ENCODE data around the gene PSMG4.

The PSMG4 gene

GRCh38 chr6:3299221-3299620 lies 40.5 kb downstream of the PSMG4 start:
- H3K27ac ChIP-seq (ENCODE audit: low read depth, low read length): no peak overlapping the region
- no CpG with 5 or more reads among the region's 10 CpGs for WGBS (ENCODE audit: extremely low coverage, insufficient coverage, insufficient read length)

GRCh38 chr6:3301506-3301905 lies 42.8 kb downstream of the PSMG4 start:
- Histone ChIP-seq H3K23ac (ENCODE audit: low read length) (no peak overlapping the region), H2AFZ (ENCODE audit: insufficient read depth, low read length, poor library complexity) (no peak overlapping the region), H3K9me3 (ENCODE audit: insufficient read depth, low read depth, low read length) (no peaks in the 10 kb centered on the region), H3K4me3 (ENCODE audit: low read depth, low read length) (no peak overlapping the region), H2BK5ac (ENCODE audit: low read depth, low read length, poor library complexity) (no peak overlapping the region), H3K14ac (ENCODE audit: low read length) (no peak overlapping the region), H3K4me2 (ENCODE audit: low read length) (no peak overlapping the region), H3K4ac (ENCODE audit: low read depth, low read length) (no peak overlapping the region), H4K8ac (ENCODE audit: low read depth, low read length) (no peak overlapping the region), H3K79me1 (ENCODE audit: low read length) (no peaks in the 10 kb centered on the region), H3K27me3 (ENCODE audit: insufficient read depth, low read length) (no peaks in the 10 kb centered on the region), H4K91ac (ENCODE audit: low read depth, low read length) (no peak overlapping the region), H2BK12ac (ENCODE audit: low read length) (no peak overlapping the region), H2BK120ac (ENCODE audit: insufficient read depth, low read length, poor library complexity) (no peak overlapping the region), H4K12ac (ENCODE audit: low read depth, low read length) (no peak overlapping the region), H3K9ac (ENCODE audit: low read length) (no peak overlapping the region), H3K18ac (ENCODE audit: low read length) (no peak overlapping the region), H3K79me2 (ENCODE audit: control insufficient read depth, insufficient read depth, low read length, poor library complexity) (no peaks in the 10 kb centered on the region), H3K36me3 (ENCODE audit: control insufficient read depth in 1 of 2, insufficient read depth in 2 of 2, low read length in 2 of 2) (peaks cover 11 to 13% of the 10 kb centered on the region in 2 experiments), H3K27ac (ENCODE audit: low read depth, low read length) (no peak overlapping the region), H2AK5ac (ENCODE audit: low read length) (no peak overlapping the region), H3K4me1 (ENCODE audit: control insufficient read depth in 1 of 2, insufficient read depth in 2 of 2, low read length in 2 of 2) (no peaks in the 10 kb centered on the region)
- DNase-seq: no peak
- no CpG with 5 or more reads among the region's 8 CpGs for WGBS (ENCODE audit: extremely low coverage, insufficient coverage, insufficient read length)

More at GRCh38 chr6:3299221-3299620, 40.5 kb downstream of the PSMG4 start:
- no peaks in the 10 kb centered on the region for H3K27me3 ChIP-seq (ENCODE audit: insufficient read depth, low read length)
- no peak overlapping the region for H3K23ac ChIP-seq (ENCODE audit: low read length)
- H2AFZ ChIP-seq (ENCODE audit: insufficient read depth, low read length, poor library complexity): no peak overlapping the region
- H3K9me3 ChIP-seq (ENCODE audit: insufficient read depth, low read depth, low read length): no peaks in the 10 kb centered on the region
- H3K4me1 ChIP-seq (ENCODE audit: control insufficient read depth in 1 of 2, insufficient read depth in 2 of 2, low read length in 2 of 2): no peaks in the 10 kb centered on the region
- H3K36me3 ChIP-seq (ENCODE audit: control insufficient read depth in 1 of 2, insufficient read depth in 2 of 2, low read length in 2 of 2): peaks cover 24 to 25% of the 10 kb centered on the region in 2 experiments
- no peak overlapping the region for H2AK5ac ChIP-seq (ENCODE audit: low read length)
- no peak overlapping the region for H3K14ac ChIP-seq (ENCODE audit: low read length)
- H4K8ac ChIP-seq (ENCODE audit: low read depth, low read length): no peak overlapping the region
- no peak overlapping the region for H4K12ac ChIP-seq (ENCODE audit: low read depth, low read length)
- H2BK5ac ChIP-seq (ENCODE audit: low read depth, low read length, poor library complexity): no peak overlapping the region
- H2BK120ac ChIP-seq (ENCODE audit: insufficient read depth, low read length, poor library complexity): no peak overlapping the region
- no peak overlapping the region for H3K4me2 ChIP-seq (ENCODE audit: low read length)
- DNase-seq: no peak
- no peak overlapping the region for H3K4ac ChIP-seq (ENCODE audit: low read depth, low read length)
- H3K18ac ChIP-seq (ENCODE audit: low read length): no peak overlapping the region
- H3K4me3 ChIP-seq (ENCODE audit: low read depth, low read length): no peak overlapping the region
- H2BK12ac ChIP-seq (ENCODE audit: low read length): no peak overlapping the region
- H3K9ac ChIP-seq (ENCODE audit: low read length): no peak overlapping the region
- no peaks in the 10 kb centered on the region for H3K79me1 ChIP-seq (ENCODE audit: low read length)
- H3K79me2 ChIP-seq (ENCODE audit: control insufficient read depth, insufficient read depth, low read length, poor library complexity): no peaks in the 10 kb centered on the region
- H4K91ac ChIP-seq (ENCODE audit: low read depth, low read length): no peak overlapping the region

GRCh38 chr6:3303795-3304411 lies 45.2 kb downstream of the PSMG4 start:
- Histone ChIP-seq H2BK120ac (ENCODE audit: insufficient read depth, low read length, poor library complexity) (no peak overlapping the region), H3K18ac (ENCODE audit: low read length) (no peak overlapping the region), H2BK12ac (ENCODE audit: low read length) (no peak overlapping the region), H3K4me2 (ENCODE audit: low read length) (no peak overlapping the region), H3K27me3 (ENCODE audit: insufficient read depth, low read length) (no peaks in the 10 kb centered on the region), H2BK5ac (ENCODE audit: low read depth, low read length, poor library complexity) (no peak overlapping the region), H3K4me1 (ENCODE audit: control insufficient read depth in 1 of 2, insufficient read depth in 2 of 2, low read length in 2 of 2) (no peaks in the 10 kb centered on the region), H3K36me3 (ENCODE audit: control insufficient read depth in 1 of 2, insufficient read depth in 2 of 2, low read length in 2 of 2) (peaks cover 11 to 12% of the 10 kb centered on the region in 2 experiments), H4K8ac (ENCODE audit: low read depth, low read length) (no peak overlapping the region), H3K14ac (ENCODE audit: low read length) (no peak overlapping the region), H3K4ac (ENCODE audit: low read depth, low read length) (no peak overlapping the region), H3K23ac (ENCODE audit: low read length) (no peak overlapping the region), H4K91ac (ENCODE audit: low read depth, low read length) (no peak overlapping the region), H2AK5ac (ENCODE audit: low read length) (no peak overlapping the region), H4K12ac (ENCODE audit: low read depth, low read length) (no peak overlapping the region), H3K79me2 (ENCODE audit: control insufficient read depth, insufficient read depth, low read length, poor library complexity) (no peaks in the 10 kb centered on the region), H2AFZ (ENCODE audit: insufficient read depth, low read length, poor library complexity) (no peak overlapping the region), H3K9ac (ENCODE audit: low read length) (no peak overlapping the region), H3K79me1 (ENCODE audit: low read length) (no peaks in the 10 kb centered on the region), H3K27ac (ENCODE audit: low read depth, low read length) (no peak overlapping the region), H3K4me3 (ENCODE audit: low read depth, low read length) (no peak overlapping the region), H3K9me3 (ENCODE audit: insufficient read depth, low read depth, low read length) (no peaks in the 10 kb centered on the region)
- DNase-seq: no peak
- WGBS (ENCODE audit: extremely low coverage, insufficient coverage, insufficient read length): no CpG with 5 or more reads among the region's 3 CpGs

GRCh38 chr6:3304500-3305215 lies 45.9 kb downstream of the PSMG4 start:
- no peak overlapping the region for H3K23ac ChIP-seq (ENCODE audit: low read length)
- no peak overlapping the region for H3K9ac ChIP-seq (ENCODE audit: low read length)
- no CpG with 5 or more reads among the region's 16 CpGs for WGBS (ENCODE audit: extremely low coverage, insufficient coverage, insufficient read length)
- H4K12ac ChIP-seq (ENCODE audit: low read depth, low read length): no peak overlapping the region
- no peaks in the 10 kb centered on the region for H3K9me3 ChIP-seq (ENCODE audit: insufficient read depth, low read depth, low read length)
- no peak overlapping the region for H2BK120ac ChIP-seq (ENCODE audit: insufficient read depth, low read length, poor library complexity)
- no peak overlapping the region for H3K14ac ChIP-seq (ENCODE audit: low read length)
- no peaks in the 10 kb centered on the region for H3K4me1 ChIP-seq (ENCODE audit: control insufficient read depth in 1 of 2, insufficient read depth in 2 of 2, low read length in 2 of 2)
- no peak overlapping the region for H3K4me3 ChIP-seq (ENCODE audit: low read depth, low read length)
- H2AFZ ChIP-seq (ENCODE audit: insufficient read depth, low read length, poor library complexity): no peak overlapping the region
- no peak overlapping the region for H4K8ac ChIP-seq (ENCODE audit: low read depth, low read length)
- no peak overlapping the region for H4K91ac ChIP-seq (ENCODE audit: low read depth, low read length)
- H3K79me2 ChIP-seq (ENCODE audit: control insufficient read depth, insufficient read depth, low read length, poor library complexity): no peaks in the 10 kb centered on the region
- H3K4ac ChIP-seq (ENCODE audit: low read depth, low read length): no peak overlapping the region
- H3K4me2 ChIP-seq (ENCODE audit: low read length): no peak overlapping the region
- no peak overlapping the region for H2BK5ac ChIP-seq (ENCODE audit: low read depth, low read length, poor library complexity)
- peaks cover 11 to 12% of the 10 kb centered on the region in 2 experiments for H3K36me3 ChIP-seq (ENCODE audit: control insufficient read depth in 1 of 2, insufficient read depth in 2 of 2, low read length in 2 of 2)
- H3K27ac ChIP-seq (ENCODE audit: low read depth, low read length): no peak overlapping the region
- no peak overlapping the region for H2AK5ac ChIP-seq (ENCODE audit: low read length)
- DNase-seq: no peak
- no peak overlapping the region for H3K18ac ChIP-seq (ENCODE audit: low read length)
- no peaks in the 10 kb centered on the region for H3K79me1 ChIP-seq (ENCODE audit: low read length)
- H2BK12ac ChIP-seq (ENCODE audit: low read length): no peak overlapping the region
- no peaks in the 10 kb centered on the region for H3K27me3 ChIP-seq (ENCODE audit: insufficient read depth, low read length)
